Measurements from ENCODE around the gene GAREM1.
"Not testable (repeated sequence)": the region's sequence is repeated elsewhere in the genome, so short reads cannot be mapped to it uniquely, and the experiment has no call there.

The GAREM1 gene
- 0.14 to 0.77 (median 0.38) reads per million in 3 experiments for total RNA-seq

DNA sequence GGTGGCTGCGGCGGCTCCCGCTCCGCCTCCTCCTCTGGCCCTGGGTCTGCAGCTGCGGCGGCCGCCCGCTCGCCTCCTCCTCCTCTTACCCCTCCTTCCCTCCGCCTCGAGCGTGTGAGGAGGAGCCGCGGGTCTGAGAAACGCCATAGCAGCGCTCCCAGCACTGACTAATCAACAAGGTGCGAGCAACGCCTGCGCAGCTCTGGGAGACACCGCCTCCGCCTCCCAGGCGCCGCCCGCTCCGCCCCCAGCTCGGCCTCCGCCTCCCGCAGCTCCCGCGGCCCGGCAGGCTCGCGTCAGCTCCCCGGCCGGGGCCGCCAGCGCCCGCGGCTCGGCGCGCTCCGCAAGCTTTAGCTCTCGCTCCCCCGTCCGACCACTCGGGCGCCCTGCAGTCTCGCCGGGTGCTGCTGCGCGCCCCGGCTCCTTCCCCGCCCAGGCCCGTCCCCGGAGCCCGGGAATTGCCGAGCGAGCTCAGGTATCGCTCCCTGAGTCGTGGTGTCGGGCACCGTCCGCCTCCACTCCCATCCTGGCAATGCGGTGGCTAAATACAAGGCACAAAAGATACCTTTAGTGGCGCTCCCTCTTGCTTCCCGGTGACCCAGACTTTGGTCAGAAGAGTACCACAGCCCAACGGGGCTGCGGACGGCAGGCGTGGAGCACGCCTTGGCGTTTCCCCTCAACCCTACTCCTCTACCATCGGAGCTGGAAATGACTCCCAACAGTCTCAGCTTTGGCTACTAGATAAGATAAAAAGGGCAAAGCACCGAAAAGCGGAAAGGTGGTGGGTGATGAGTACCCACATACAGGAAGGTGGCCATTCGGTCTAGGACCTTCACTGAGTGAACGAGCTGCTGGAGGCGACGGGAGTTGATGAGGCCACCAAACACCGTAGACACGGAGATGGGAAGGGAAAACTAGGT lies at the start of gene GAREM1:
GAREM1 (minus strand) TSS at position 169 of the 920 bp plus-strand sequence. CDS start 454 bp downstream, outside the sequence.
- DNase-seq, result peak; percentile 79

DNA sequence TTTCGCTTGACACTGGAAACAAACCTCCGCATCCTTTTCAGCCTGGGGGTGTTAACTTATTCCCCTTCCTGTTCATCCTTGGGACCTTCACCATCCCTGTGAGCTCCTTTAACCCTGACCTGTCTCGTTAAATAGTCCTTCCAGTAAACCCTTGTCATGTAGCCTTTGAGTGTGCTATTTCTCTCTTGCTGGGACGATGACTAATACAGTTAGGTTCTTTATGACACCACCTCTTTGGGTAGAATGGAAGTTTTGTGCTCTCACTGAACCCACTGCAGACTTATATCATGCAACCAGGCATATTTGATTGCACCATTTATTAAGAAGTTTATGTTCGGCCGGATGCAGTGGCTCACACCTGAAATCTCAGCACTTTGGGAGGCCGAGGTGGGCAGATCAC lies 40.5 kb upstream of the GAREM1 start:
- no peak for DNase-seq

- no peak for DNase-seq
These were observed 38.4 kb upstream of the GAREM1 start for GRCh38 chr18:32509111-32509510.

DNA sequence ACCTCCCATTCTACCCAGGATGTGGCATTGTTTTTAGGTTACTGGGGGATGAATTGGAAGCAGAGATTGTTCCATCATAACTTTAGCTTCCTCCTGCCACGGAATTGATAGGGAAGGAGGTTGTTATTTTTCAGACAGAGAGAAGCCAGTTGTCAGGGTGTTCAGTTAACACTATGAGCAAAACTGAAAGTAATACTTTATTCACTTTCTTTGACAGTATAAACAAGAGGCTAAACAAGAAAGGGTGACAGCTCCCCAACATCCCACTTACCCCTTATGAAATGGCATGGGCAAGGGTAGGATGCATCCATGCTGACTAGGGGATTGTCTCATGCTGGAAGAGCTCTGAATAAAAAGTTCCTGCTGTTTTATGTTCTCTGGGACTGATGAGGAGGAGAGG lies 36.4 kb upstream of the GAREM1 start:
- no peak for DNase-seq

GRCh38 chr18:32502014-32502413 lies 31.3 kb upstream of the GAREM1 start:
- no peak for DNase-seq

- not testable (repeated sequence) for DNase-seq
These were observed 30.6 kb upstream of the GAREM1 start for GRCh38 chr18:32501242-32501641.

- DNase-seq, result no peak
These were observed 12.3 kb upstream of the GAREM1 start for GRCh38 chr18:32483002-32483401.

- DNase-seq, result no peak
These were observed 11.4 kb upstream of the GAREM1 start for GRCh38 chr18:32482117-32482516.

- DNase-seq, result no peak
These were observed 9.9 kb upstream of the GAREM1 start for GRCh38 chr18:32480581-32480980.

GRCh38 chr18:32478807-32479206 lies 8.1 kb upstream of the GAREM1 start:
- DNase-seq, result no peak

DNA sequence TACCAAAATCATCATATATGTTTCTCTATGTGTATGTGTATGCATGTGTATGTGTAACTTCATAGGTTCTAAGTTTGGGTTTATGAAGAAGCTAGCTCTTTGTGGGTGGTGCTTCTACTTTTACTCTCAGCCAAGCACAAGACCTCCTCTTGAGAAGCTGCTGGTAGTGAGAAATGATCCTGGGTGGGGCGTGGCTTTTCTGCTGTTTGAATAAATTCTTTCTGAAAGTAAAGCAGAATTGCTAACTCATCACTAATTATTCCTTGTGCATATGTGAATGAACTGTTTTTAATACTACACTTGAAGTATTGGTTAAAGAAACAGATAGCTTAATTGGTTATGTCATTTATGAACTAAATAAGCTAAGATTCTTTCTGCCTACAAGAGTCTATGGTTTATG lies 7.6 kb upstream of the GAREM1 start:
- DNase-seq, result no peak

DNA sequence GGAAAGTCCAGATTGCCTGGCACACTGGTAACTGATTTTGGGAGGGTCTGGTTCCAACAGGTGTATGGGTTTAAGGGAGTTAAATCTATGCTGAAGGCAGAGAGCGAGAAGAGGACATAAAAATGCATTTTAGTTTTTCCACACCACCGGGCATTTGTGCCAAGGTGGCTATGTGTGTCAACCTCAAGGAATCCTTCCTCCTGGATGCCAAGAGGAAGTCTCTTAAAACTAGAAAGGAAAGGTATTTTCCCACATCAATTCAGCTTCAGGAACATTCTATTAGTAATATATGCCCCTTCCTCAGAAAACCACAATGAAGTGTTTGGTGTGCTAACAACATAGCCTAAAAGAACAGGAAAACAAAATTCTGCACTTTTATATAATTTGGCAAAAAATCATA lies 5.4 kb upstream of the GAREM1 start:
- DNase-seq, result no peak

- DNase-seq, result not testable (repeated sequence)
These were observed 4.4 kb upstream of the GAREM1 start for GRCh38 chr18:32475069-32475468.

DNA sequence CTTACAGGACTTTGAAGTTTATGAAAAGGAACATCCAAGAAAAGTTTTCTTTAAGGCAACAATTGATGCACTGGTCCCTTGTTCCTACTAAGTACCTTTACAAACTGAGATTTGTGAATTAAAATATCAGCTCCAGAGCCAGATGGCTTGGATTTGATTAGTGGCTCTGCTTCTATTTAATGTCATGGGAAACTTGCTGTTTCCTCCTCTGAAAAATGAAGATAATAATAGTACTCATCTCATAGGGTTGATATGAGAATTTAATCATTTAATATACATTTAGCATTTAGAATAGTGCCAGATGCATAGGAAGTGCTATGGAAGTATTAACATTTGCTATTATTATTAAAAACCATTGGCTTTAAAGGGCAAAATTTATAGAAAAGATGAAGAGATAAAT lies 2.6 kb upstream of the GAREM1 start:
- no peak for DNase-seq

DNA sequence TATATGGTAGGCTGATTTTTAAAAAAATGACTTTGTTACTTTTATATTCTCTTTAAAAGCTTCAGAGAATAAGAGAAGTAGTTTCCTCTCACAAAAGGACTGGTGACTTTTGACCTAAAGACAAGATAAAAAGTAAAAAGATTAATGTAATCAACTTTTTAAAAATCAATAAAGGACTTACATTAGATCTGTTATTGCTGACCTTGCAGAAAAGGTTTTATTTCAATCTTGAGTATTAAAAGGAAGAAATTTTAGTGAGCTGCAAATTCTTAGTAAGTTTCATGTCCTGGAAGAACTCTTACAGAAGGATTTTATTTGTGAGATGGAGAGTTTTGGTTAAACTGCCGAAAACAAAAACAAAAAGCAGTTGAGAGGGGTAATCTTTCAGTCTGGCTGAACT lies 2.2 kb upstream of the GAREM1 start:
- DNase-seq, result no peak

DNA sequence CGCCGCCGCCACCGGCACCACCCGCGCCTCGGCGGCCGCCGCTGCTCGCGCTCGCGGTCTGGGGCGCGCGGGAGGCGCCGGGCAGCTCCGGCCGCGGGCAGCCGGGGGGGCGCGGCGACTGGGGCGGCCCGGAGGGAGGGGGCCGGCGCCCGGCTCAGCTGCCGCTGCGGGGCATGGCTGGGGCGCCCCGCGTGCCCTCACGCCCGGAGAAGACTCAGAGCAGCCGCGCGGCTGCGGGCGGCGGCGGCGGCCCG lies 295 bp downstream of the GAREM1 start:
- DNase-seq, result no peak

DNA sequence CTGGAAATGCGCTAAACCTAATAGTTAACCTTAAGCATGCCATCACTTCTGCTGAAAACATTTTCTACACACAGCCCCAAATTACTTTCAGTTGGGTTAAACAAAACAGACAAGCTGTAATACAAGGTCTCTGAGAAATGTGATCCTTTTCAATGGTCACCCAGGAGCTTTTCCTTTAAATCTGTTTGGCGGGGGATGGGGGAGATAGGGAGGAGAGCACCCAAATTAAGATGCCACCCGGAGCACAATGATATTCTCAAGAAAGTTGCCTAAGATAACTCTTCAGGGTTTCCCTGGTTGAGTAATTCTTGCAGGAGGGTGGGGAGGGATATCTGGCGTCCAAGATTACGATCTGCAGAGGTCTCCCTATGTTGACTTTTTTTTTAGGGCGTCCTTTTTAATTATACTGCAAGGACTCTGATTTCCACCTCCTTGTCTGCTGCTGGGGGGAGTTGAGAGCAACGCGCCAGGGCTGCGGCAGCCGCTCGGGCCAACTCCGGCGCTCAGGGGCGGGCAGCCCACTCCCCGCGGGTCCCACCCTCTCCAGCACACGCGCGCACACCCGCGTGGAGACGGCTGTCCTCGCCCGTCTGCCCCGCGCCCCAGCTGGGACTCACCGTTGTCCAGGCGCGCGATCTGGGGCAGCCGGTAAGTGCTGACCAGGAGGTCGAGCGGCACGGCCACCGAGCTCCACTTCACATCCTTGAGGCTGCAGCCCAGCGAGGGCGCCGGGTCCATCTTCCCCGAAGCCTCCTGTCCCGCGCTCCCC lies 807 bp downstream of the GAREM1 start:
- no peak for DNase-seq

- no peak for DNase-seq
These were observed 1.5 kb downstream of the GAREM1 start for GRCh38 chr18:32469190-32469651.

- DNase-seq, result no peak
These were observed 2.4 kb downstream of the GAREM1 start for GRCh38 chr18:32468147-32468845.

GRCh38 chr18:32461709-32462272 lies 8.9 kb downstream of the GAREM1 start:
- DNase-seq, result no peak

- no peak for DNase-seq
These were observed 10.4 kb downstream of the GAREM1 start for GRCh38 chr18:32460171-32460731.

DNA sequence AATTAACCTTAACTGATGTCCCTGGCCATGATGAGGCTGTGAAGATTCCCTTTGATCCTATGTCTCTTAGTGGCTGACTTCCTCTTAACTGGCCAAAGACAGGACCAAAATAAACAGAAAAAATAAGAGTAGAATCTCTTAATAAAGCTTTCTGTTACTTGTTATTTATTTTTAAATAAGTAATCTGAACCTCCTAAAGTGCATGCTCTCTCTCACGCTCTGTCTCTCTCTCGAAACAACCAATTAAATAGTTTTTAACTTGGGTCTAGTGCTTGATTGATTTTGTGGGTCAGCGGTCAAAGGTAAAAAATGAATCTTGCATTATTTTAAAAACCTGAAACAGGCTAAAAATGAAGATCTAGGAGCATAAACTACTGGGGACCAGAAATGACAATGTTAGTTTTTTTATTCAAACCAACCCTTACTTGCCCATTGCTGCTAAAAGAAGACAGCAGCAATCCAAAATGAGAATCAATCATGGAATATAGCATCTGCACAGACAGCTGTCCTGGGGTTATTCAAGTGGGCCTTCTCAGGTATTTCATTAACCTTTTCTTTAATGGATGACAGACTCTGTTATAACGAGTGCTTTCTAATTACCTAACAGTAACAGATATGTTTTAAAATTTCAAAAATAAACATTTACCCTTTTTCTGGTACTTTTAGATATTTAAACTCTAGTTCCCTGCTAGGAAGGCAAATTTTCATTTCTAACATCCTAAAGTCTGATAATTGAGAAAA lies 11.2 kb downstream of the GAREM1 start:
- no peak for DNase-seq
